Myocyte (in vitro differentiated cells): ENCODE results near the gene ATP13A3. TPM values are rescaled to one million over a fixed set of nuclear protein-coding genes. Genes with fewer than 3 reads are reported as not detected.

Experiments
- DNase-seq: peaks from one replicate; pipeline ENCODE4 v3.0.0-alpha.2; 2012; ENCODE audit warnings: low read depth
- total RNA-seq: library from RNA; depleted of rRNA; stranded (reverse); fragments of >200 nt; gene quantifications from 2 replicates; pipeline ENCODE4 v1.2.3, GENCODE V29; 2014

The ATP13A3 gene
- total RNA-seq, 1 donor from 2014 or later: 202 TPM

DNA sequence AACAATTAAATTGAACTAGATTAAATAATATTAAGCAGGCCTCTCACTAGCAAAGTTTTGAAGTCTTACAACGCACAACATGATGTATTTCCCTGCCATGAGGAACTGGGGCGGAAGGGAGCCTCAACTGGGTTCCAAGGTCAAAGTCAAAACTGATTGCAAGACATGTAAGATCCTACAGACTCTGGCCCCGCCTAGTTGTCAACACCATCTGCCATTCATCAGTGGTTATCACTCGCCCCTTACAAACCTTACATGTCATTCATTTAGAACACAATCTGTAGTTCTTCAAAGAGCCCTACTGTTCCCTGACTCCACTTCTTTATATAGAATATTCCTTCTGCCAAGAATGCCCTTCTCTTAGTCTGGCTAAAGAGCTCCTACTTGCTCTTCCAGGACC, 10.0 kb downstream of the ATP13A3 start:
- peak; percentile 34 for DNase-seq

DNA sequence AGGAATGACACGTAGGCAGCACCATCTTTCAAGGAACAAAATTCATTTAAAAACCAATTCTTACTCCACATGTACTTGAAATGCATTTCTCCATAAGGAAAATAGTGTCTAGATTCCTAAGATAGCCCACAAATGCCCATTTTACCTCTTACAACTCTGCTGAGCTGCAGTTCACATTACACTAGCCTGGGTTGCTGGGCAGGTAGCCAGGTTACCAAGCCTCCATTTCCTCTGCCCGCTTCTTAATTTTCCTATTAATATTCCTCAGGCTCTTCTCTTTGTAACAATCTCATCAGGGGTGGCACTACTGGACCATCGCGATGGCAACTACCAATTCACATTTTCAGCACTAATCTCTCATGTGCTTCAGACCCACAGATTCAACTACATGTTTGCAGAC, 10.8 kb downstream of the ATP13A3 start:
- peak; percentile 23 for DNase-seq

DNA sequence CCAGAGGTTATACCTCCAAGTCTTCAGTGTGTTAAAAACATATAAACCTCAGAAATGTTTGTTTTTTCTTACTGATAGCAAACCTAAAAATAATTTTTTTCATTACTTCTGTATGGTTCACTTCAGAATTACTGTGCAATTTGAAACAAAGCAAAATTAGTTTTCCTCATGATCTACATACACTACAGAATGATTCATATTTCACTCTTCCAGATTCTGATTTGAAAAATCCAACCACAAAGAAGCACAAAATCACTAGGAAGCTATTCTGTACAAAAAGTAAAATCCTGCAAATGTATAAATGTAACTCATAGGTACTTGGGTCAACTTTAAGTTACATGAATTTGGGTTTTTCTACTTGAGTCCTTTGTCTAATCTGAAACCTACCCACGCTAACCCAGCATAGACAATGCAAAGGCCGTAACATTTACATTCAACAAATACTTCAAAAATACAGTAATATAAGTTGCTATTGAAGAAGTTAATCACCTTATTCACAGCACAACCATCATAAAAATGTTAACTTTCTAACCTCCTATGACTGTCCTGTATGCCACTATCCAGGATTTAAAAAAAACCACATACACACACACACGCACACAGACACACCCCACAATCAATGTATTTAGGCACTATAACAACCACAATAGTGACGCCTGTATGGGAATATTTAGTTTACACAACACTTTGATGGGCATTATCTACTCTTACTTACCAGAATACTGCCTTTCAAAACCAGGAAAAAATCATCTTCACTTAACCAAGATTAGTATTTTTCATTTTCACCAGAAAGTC, 11.5 kb downstream of the ATP13A3 start:
- no peak for DNase-seq

DNA sequence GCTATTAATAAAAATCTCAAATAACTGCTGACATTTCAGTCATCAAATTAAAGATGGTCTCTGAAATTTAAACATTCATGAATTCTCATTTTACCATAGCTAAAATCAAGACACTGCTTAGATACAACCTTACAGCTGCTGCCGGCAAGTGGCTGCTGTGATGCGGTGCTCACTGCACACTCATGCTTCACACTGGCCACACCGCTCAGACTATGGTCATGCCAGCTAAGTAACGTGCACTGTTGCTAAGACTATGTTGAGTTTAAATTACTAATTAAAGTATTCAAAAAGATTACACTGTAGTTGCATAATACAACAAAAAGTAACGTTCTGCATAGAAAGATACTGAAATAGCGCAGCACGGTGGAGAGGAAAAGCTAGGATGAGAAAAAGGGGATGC, 12.1 kb downstream of the ATP13A3 start:
- no peak for DNase-seq

GRCh38 chr3:194472290-194472920, 14.4 kb downstream of the ATP13A3 start:
- peak; percentile 70 for DNase-seq

DNA sequence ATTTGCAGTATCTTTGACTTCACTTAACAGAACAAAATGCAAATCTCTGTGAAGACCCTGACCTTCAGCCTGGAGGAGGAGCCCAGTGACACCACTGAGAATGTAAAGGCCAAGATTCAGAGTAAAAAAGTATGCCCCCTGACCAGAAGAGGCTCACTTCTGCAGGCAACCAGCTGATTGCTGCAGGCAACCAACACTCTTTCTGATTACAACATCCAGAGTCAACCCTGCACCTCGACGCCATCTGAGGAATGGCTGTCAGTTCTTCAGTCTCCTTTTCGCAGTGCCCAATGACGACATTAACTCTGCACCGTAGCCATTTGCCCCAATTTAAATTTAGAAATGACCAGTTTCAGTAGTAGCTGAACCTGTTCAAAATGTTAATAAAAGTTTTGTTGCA, 14.9 kb downstream of the ATP13A3 start:
- DNase-seq: no peak

- DNase-seq: no peak
These were observed 16.2 kb downstream of the ATP13A3 start for GRCh38 chr3:194470615-194471014.

DNA sequence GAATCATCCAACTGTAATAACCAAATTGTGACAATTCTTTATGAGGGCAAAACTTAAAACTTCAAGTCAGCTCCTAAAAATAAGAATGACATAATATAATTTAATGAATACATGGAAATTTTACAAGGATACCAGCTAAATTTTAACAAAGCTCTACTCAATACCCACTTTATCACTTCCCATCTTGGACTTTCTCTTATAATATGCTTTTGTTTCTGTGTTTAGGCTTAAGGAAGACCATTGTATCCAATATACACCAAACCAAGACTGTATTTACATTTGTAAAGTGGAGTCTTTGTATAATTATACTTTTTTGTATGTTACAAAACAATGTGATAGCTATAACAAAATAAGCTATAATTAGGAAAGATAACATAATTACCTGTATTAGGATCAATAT, 16.8 kb downstream of the ATP13A3 start:
- no peak for DNase-seq

GRCh38 chr3:194468086-194468485, 18.7 kb downstream of the ATP13A3 start:
- no peak for DNase-seq

GRCh38 chr3:194466761-194467356, 19.9 kb downstream of the ATP13A3 start:
- no peak for DNase-seq

- no peak for DNase-seq
These were observed 20.8 kb downstream of the ATP13A3 start for GRCh38 chr3:194465920-194466570.

GRCh38 chr3:194465246-194465645, 21.6 kb downstream of the ATP13A3 start:
- no peak for DNase-seq

- no peak for DNase-seq
These were observed 22.1 kb downstream of the ATP13A3 start for GRCh38 chr3:194464692-194465091.

- no peak for DNase-seq
These were observed 23.9 kb downstream of the ATP13A3 start for GRCh38 chr3:194462936-194463335.

- no peak for DNase-seq
These were observed 26.2 kb downstream of the ATP13A3 start for GRCh38 chr3:194460566-194460965.

DNA sequence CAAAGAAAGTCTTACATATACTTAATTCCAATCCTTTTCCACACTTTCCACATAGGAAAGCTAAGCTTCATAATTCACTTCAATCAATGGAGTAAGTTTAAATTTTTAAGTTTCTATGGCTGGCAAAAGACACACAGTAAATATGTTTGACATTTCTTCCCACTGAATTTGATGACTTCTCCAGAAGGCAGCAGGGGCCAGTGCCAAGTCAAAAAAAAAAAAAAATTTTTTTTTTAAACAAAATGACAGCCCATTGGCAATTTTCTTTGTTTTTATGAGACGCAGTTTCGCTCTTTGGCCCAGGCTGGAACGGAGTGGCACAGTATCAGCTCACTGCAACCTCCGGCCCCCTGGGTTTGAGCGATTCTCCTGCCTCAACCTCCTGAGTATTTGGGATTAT, 28.7 kb downstream of the ATP13A3 start:
- no peak for DNase-seq

DNA sequence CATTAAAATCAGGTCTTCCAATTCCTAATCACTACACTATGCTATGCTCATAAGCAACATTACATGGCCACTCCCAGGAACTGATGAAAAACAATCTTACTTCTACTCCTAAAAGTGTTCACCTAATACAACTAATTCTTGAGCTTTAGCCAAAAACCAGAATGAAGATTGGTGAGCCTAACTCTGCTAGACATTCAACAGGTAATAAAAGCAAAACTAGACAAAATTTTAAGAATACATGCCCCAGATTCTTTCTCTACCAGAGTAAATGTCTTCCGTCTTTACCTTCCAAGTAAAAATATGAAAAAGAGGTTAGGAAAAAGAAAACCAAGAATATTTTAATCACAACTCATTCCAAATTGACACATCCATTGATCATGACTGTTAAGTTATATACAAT, 31.3 kb downstream of the ATP13A3 start:
- no peak for DNase-seq

GRCh38 chr3:194450341-194450740, 36.5 kb downstream of the ATP13A3 start:
- DNase-seq: no peak

- no peak for DNase-seq
These were observed 36.9 kb downstream of the ATP13A3 start for GRCh38 chr3:194449913-194450312.

DNA sequence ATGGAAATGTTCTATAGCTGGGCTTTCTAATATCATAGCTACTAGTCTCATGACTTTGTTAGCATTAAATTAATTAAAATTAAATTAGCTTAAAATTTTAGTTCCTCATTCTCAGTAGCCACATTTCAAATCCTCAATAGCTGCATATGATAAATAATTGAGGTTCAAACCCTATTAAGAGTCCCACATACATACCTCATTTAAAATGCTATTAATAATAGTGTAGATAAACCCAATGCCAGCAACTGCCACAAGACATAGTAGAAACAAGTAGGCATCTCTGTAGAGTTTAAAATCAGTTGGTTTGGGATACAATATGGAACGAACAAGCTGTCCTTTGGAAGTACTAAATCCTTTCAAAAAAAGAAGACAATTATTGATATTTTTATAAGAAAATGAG, 39.1 kb downstream of the ATP13A3 start:
- no peak for DNase-seq

GRCh38 chr3:194447161-194447560, 39.6 kb downstream of the ATP13A3 start:
- no peak for DNase-seq

DNA sequence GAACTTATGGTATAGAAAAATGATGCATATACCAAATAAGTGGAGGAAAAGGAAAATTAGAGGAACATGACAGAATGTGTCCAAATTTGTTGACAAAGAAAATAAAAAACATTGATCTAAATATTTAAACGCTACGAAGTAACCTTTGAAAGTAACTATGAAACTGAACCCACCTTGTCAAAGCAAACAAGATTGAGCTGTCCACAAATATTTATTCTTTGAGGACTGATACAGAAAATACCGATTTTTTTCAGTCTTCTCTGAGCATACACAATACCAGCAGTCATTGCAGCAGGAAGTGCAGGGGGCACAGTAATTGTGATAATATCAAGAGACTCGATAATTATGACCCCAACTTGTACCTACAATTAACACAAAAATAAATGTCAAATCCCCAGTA, 40.0 kb downstream of the ATP13A3 start:
- no peak for DNase-seq
